PC-3 (cell line): Measurements from ENCODE around the gene TNRC6B.

Experiments used
- EZH2phosphoT487 ChIP-seq: fragments of 300-600 bp; sonication (generic); IDR thresholded peaks from 2 replicates; pipeline ENCODE4 v1.6.1; 2018; ENCODE audit warnings: mild to moderate bottlenecking, antibody characterized with exemption, low read length, borderline replicate concordance
- TF ChIP-seq, protein P1 (sequence below): fragments of 300-600 bp; sonication (generic); conservative IDR thresholded peaks from 2 replicates; pipeline ENCODE4 v1.5.1; 2017; ENCODE audit warnings: antibody characterized with exemption, low read depth, mild to moderate bottlenecking, low read length

GRCh38 chr22:40328546-40329456 lies 151.1 kb downstream of the TNRC6B start:
- TF ChIP-seq, protein P1, sequence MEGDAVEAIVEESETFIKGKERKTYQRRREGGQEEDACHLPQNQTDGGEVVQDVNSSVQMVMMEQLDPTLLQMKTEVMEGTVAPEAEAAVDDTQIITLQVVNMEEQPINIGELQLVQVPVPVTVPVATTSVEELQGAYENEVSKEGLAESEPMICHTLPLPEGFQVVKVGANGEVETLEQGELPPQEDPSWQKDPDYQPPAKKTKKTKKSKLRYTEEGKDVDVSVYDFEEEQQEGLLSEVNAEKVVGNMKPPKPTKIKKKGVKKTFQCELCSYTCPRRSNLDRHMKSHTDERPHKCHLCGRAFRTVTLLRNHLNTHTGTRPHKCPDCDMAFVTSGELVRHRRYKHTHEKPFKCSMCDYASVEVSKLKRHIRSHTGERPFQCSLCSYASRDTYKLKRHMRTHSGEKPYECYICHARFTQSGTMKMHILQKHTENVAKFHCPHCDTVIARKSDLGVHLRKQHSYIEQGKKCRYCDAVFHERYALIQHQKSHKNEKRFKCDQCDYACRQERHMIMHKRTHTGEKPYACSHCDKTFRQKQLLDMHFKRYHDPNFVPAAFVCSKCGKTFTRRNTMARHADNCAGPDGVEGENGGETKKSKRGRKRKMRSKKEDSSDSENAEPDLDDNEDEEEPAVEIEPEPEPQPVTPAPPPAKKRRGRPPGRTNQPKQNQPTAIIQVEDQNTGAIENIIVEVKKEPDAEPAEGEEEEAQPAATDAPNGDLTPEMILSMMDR = no peak
- TF ChIP-seq EZH2phosphoT487 = no peak
